Inflammatory macrophage treated with lipopolysaccharide for 1 hour (primary cell): ENCODE measurements around the gene DOC2B.
"Not testable (repeated sequence)": the region's sequence is repeated elsewhere in the genome, so short reads cannot be mapped to it uniquely, and the experiment has no call there.

Experiments
- DNase-seq, 2 donors: peaks; one replicate each; pipeline ENCODE4 v3.0.0-alpha.2; 2020 to 2022

DOC2B gene

GRCh38 chr17:210402-210801 lies 29.0 kb upstream of the DOC2B start:
- DNase-seq, result no peak

- DNase-seq, result no peak
These were observed 27.0 kb upstream of the DOC2B start for GRCh38 chr17:208429-208828.

GRCh38 chr17:207775-208174 lies 26.3 kb upstream of the DOC2B start:
- DNase-seq, result no peak

GRCh38 chr17:206941-207560 lies 25.6 kb upstream of the DOC2B start:
- no peak for DNase-seq

- not testable (repeated sequence) for DNase-seq
These were observed 25.0 kb upstream of the DOC2B start for GRCh38 chr17:206484-206883.

GRCh38 chr17:205817-206216 lies 24.4 kb upstream of the DOC2B start:
- no peak for DNase-seq

- DNase-seq, result no peak
These were observed 23.8 kb upstream of the DOC2B start for GRCh38 chr17:205148-205669.

GRCh38 chr17:204427-205147 lies 23.1 kb upstream of the DOC2B start:
- DNase-seq, result no peak

GRCh38 chr17:202501-202951 lies 21.1 kb upstream of the DOC2B start:
- DNase-seq, result no peak

GRCh38 chr17:201736-202135 lies 20.3 kb upstream of the DOC2B start:
- not testable (repeated sequence) for DNase-seq

GRCh38 chr17:201257-201656 lies 19.8 kb upstream of the DOC2B start:
- not testable (repeated sequence) for DNase-seq

- no peak for DNase-seq
These were observed 19.1 kb upstream of the DOC2B start for GRCh38 chr17:200586-200985.

GRCh38 chr17:199806-200545 lies 18.5 kb upstream of the DOC2B start:
- DNase-seq, result no peak

- no peak for DNase-seq
These were observed 17.7 kb upstream of the DOC2B start for GRCh38 chr17:199191-199604.

GRCh38 chr17:198225-198624 lies 16.8 kb upstream of the DOC2B start:
- not testable (repeated sequence) for DNase-seq

GRCh38 chr17:197352-197751 lies 15.9 kb upstream of the DOC2B start:
- DNase-seq, result no peak

GRCh38 chr17:194828-195602 lies 13.6 kb upstream of the DOC2B start:
- peak in 1 of 2 donors; percentile 3 for DNase-seq

GRCh38 chr17:193841-194806 lies 12.7 kb upstream of the DOC2B start:
- DNase-seq, result no peak

GRCh38 chr17:193426-193810 lies 12.0 kb upstream of the DOC2B start:
- no peak for DNase-seq

GRCh38 chr17:192666-193425 lies 11.4 kb upstream of the DOC2B start:
- no peak for DNase-seq

GRCh38 chr17:189444-189843 lies 8.0 kb upstream of the DOC2B start:
- DNase-seq, result no peak
